ENCODE measurements around the gene PDE3B. TPM values are rescaled to one million over a fixed set of nuclear protein-coding genes. Genes with fewer than 3 reads are reported as not detected.

The PDE3B gene
- total and polyA plus RNA-seq, 2 of the 8 experiments (the other 6 are each of a cell fraction or from before 2014, with no cell fraction given), result 2.7 to 10.9 TPM

- POLR2A ChIA-PET (ENCODE audit: partially characterized antibody), result no interaction called here
- H2BK5ac ChIP-seq (ENCODE audit: low read depth, low read length), result no peak overlapping the region
- H2AK5ac ChIP-seq (ENCODE audit: low read depth, low read length), result no peak overlapping the region
- H3K4me1 ChIP-seq (replicated peaks in 1 of 4; ENCODE audit: control insufficient read depth in 3 of 4, insufficient read depth in 4 of 4, low read length in 3 of 4), result no peaks in the 10 kb centered on the region
- H3K27ac ChIP-seq (ENCODE audit: low read depth, low read length), result no peak overlapping the region
- WGBS, 2 experiments (ENCODE audit: extremely low coverage in 1 of 2, insufficient coverage in 1 of 2, insufficient read length in 1 of 2, insufficient replicate concordance in 2 of 2, low coverage in 1 of 2, low lambda C conversion rate in 2 of 2, missing lambda C conversion rate in 1 of 2), result 88% methylated on average over 1 of the region's 1 CpG; no CpG with 5 or more reads in 1 of the 2 experiments
- H4K8ac ChIP-seq (ENCODE audit: extremely low read depth, insufficient read depth, low read length), result no peak overlapping the region
- no peak overlapping the region for H4K91ac ChIP-seq (replicated peaks; ENCODE audit: insufficient read length, low read length)
- no peak overlapping the region for H3K9ac ChIP-seq (replicated peaks in 1 of 4; ENCODE audit: extremely low read depth in 1 of 4, low read depth in 3 of 4, low read length in 3 of 4)
- no peak overlapping the region for H3K56ac ChIP-seq (replicated peaks; ENCODE audit: insufficient read length, low read depth, low read length)
- H3K36me3 ChIP-seq (ENCODE audit: control insufficient read depth in 2 of 4, insufficient read depth in 4 of 4, low read length in 3 of 4), result no peaks in the 10 kb centered on the region; a peak in 1 of 8 replicates
- no peak overlapping the region for H2BK120ac ChIP-seq (replicated peaks; ENCODE audit: low read depth, low read length)
- H4K20me1 ChIP-seq (replicated peaks in 1 of 2; ENCODE audit: control insufficient read depth in 1 of 2, insufficient read depth in 2 of 2, low read length in 2 of 2), result no peaks in the 10 kb centered on the region
- H2BK12ac ChIP-seq (ENCODE audit: low read depth, low read length), result no peak overlapping the region
- H2BK20ac ChIP-seq (ENCODE audit: low read length), result no peak overlapping the region
- H3K14ac ChIP-seq (ENCODE audit: insufficient read length), result no peak overlapping the region
- no peak overlapping the region for H3K4me3 ChIP-seq (ENCODE audit: extremely low read depth in 1 of 4, insufficient read depth in 2 of 4, low read depth in 3 of 4, low read length in 4 of 4)
- H3K79me2 ChIP-seq (ENCODE audit: control insufficient read depth in 1 of 2, insufficient read depth in 2 of 2, low read length in 2 of 2), result no peaks in the 10 kb centered on the region
- no peak for FAIRE-seq
- H3K23me2 ChIP-seq (ENCODE audit: low read depth, low read length), result no peaks in the 10 kb centered on the region
- no peak overlapping the region for H2BK15ac ChIP-seq (ENCODE audit: low read length)
- H3K4me2 ChIP-seq (ENCODE audit: insufficient read depth in 1 of 2, low read depth in 2 of 2, low read length in 2 of 2), result no peak overlapping the region
- DNase-seq (ENCODE audit: low read depth in 1 of 2, low spot score in 2 of 2), result no peak
- no peak overlapping the region for H4K5ac ChIP-seq (ENCODE audit: insufficient read length, low read depth, low read length)
- no peak overlapping the region for H3K4ac ChIP-seq (replicated peaks; ENCODE audit: insufficient read length, low read depth, low read length)
- no peak overlapping the region for H3K18ac ChIP-seq (ENCODE audit: extremely low read depth, low read length)
- no peak overlapping the region for H2AFZ ChIP-seq (ENCODE audit: low read length)
- no peaks in the 10 kb centered on the region for H3K27me3 ChIP-seq (replicated peaks in 1 of 4; ENCODE audit: control insufficient read depth in 3 of 4, extremely low read depth in 1 of 4, insufficient read depth in 3 of 4, low read length in 3 of 4)
- no peaks in the 10 kb centered on the region for H3K79me1 ChIP-seq (ENCODE audit: low read depth, low read length)
- H3K23ac ChIP-seq (ENCODE audit: insufficient read length), result no peak overlapping the region
- H3K9me3 ChIP-seq (ENCODE audit: insufficient read depth in 2 of 2, low read depth in 1 of 2, low read length in 1 of 2), result peaks cover 0 to 4% of the 10 kb centered on the region in 2 experiments; a peak in 2 of 4 replicates
- CTCF ChIA-PET (ENCODE audit: partially characterized antibody), result no interaction called here
- no peak for TF ChIP-seq NRF1 (IDR thresholded peaks at IDR 0.05; ENCODE audit: low read depth, low read length)
- TF ChIP-seq CHD1 (IDR thresholded peaks at IDR 0.05; ENCODE audit: low read depth, low read length), result no peak
- no peak for TF ChIP-seq KDM4A (IDR thresholded peaks at IDR 0.05; ENCODE audit: low read depth, low read length, severe bottlenecking)
- TF ChIP-seq FOSL1 (IDR thresholded peaks at IDR 0.05; ENCODE audit: insufficient read depth, low read depth, low read length), result no peak
- TF ChIP-seq PHF8 (conservative IDR thresholded peaks at IDR 0.05; ENCODE audit: low read depth, low read length), result no peak
- no peak for TF ChIP-seq ZNF274 (IDR thresholded peaks at IDR 0.05; ENCODE audit: borderline replicate concordance, extremely low read depth, low read length)
- no peak for TF ChIP-seq HDAC2 (IDR thresholded peaks at IDR 0.05; ENCODE audit: borderline replicate concordance in 1 of 2, low read depth in 2 of 2, low read length in 2 of 2)
- no peak for TF ChIP-seq MAFK (IDR thresholded peaks at IDR 0.05; ENCODE audit: low read depth, low read length)
- TF ChIP-seq BACH1 (IDR thresholded peaks at IDR 0.05; ENCODE audit: low read length), result no peak
- TF ChIP-seq E2F6 (IDR thresholded peaks at IDR 0.05), result no peak
- no peak for TF ChIP-seq HDAC6 (IDR thresholded peaks at IDR 0.05; ENCODE audit: low read depth, low read length)
- no peak for TF ChIP-seq MAX (IDR thresholded peaks at IDR 0.05)
- no peak for TF ChIP-seq SUZ12 (IDR thresholded peaks at IDR 0.05; ENCODE audit: low read length)
- TF ChIP-seq RFX5 (IDR thresholded peaks at IDR 0.05; ENCODE audit: borderline replicate concordance, low read depth, low read length), result no peak
These were observed 59.2 kb downstream of the PDE3B start for GRCh38 chr11:14702760-14703159.

Measured in H1 (cell line).